Activated CD4-positive, alpha-beta T cell treated with anti-CD3 and anti-CD28 coated beads for 48 hours (primary cell): ENCODE results near the gene IER5L.
"Not testable (repeated sequence)": the region's sequence is repeated elsewhere in the genome, so short reads cannot be mapped to it uniquely, and the experiment has no call there.

Experiments used
- DNase-seq: peaks from one replicate; pipeline ENCODE4 v3.0.0-alpha.2; 2020

Gene IER5L

DNA sequence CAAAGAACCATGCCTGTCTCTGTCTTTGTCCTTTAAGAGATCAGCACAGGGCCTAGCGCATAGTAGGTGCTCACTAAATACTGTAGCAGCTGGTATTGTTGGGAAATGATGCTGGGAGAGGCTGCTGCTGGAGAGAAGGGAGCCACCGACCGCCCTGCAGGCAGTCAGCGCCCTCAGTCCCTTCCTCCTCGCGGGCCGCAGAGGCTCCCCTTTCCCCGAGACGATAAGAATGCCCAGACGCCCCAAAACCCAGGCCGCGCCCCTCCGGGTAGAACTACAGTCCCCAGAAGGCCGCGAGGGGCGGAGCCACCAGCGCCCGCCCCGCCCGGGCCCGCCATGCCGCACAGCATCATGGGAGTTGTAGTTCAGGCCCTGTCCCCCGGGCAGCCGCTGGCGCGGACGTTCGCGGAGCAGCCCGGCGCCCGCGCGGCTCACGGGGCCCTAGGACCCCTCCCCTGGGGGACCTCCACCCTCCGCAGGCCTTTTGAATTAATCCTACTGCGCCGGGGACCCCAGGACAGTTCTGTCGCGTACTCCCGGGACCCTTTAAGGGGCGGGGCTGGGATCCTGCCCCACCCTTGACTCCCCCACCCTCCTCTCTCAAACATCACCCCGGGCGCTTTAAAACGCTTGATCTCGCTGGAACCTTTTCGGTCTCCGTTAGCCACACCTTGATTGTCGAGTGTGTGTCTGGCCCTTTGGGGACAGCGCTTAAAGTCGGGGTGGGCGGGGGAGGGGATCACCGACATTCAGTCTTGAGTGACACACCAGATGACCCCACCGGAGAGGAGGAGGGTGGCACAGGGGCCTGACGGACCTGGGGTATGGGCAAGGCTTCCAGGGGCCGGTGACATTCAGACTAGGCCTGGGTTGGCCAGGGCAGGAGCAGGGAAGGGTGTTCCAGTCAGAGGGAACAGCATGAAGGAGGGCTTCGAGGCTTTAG lies 24.8 kb upstream of the IER5L start:
- peak; percentile 95 for DNase-seq

DNA sequence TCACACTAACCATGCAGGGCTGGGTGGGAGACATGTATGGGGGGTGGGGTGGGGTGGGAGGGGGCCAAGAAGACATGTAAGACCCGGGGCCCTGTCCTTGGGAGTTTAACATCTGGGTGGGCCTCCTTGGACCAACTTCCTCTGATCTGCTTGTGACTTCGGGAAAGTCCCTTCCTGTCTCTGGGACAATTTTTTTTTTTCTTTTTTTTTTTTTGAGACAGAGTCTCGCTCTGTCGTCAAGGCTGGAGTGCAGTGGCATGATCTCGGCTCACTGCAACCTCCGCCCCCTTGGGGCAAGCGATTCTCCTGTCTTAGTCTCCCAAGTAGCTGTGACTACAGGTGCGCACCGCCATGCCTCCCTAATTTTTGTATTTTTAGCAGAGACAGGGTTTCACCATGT lies 23.8 kb upstream of the IER5L start:
- DNase-seq = no peak

DNA sequence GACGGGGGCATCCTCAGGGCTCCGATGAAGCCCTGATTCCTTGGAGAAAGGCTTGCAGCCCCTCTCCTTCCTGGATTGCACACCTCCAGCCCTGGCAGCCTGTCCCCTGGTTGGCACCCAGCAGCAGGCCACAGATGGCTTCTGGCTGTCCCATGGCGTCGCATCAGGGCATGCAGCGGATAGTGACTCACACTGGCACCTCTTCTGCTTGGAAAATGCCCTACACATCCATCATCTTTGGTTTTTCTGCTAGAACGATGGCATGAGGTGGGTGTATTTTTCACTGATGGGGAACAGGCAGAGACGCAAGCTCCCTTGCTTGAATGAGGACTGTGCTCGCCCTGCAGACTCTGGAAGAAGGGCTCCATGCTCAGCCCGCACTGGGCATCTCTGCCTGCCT lies 23.2 kb upstream of the IER5L start:
- DNase-seq = no peak

DNA sequence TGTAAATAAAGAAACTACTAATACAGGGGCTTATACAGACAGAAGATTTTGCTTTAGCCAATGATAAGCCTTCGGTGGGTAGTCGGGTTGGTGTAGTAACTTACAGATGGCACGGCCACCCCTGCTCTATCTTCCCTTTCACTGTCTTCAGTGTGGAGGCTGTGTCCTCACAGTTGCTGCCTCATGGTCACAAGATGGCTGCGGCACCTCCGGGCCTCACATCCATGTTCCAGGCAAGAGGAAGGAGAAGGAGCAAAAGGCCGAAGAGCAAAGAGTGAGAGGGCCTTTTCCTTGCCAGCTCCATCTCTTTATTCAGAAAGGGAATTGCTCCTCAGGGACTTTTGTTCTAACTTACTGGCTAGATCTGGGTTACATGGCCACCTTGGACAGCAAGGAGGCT lies 22.2 kb upstream of the IER5L start:
- DNase-seq = no peak

DNA sequence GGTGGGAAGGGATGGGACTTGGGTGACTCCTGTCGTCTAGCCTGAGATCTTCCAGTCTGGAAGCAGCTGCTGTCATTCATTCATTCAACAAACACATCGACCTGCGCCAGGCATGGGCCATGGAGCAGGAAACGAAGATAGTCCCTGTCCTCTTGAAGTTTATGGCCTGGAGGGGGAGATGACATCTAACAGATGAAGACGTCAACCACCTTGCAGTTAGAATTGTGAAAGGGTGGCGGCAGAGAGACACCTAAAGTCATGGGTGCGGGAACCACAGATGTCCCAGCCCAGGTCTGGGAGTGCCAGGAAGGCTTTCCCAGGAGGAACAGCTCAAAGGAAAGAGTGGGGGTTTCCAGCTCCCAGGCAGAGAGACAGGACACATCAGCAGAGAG lies 21.0 kb upstream of the IER5L start:
- no peak for DNase-seq

DNA sequence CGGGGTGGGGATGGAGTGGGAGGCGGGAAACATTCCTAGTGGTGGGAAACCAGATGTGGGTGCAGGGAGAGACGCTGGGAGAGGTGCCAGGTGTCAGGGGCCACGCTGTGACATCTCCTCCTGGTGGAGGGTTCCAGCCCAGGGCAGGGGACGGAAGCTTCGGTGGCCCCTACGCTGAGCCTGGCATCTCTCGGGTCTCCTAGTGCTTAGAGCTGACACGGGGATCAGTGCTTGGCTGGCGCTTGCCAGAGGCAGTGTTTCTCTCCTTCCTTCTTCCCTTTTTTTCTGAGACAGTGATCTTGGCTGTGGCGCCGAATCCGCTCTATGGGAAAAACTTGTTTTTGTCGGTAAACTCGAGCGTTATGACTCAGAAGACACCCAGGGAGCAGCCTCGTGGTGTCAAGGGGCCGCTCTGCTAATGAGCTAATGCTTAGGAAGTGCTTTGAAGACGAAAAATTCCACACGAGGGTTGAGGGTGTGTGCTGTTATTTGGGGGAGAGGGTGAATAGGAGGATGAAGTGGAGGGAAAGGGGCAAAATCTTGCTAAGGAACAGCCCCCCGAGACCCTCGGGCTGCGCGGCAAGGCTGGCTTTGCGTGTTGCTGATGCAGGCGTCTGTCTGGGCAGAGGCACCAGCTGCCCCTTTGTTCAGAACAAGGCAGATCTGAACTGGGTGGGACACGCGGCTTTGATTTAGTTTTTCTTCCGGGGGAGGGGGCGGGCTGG lies 20.4 kb upstream of the IER5L start:
- DNase-seq = no peak

DNA sequence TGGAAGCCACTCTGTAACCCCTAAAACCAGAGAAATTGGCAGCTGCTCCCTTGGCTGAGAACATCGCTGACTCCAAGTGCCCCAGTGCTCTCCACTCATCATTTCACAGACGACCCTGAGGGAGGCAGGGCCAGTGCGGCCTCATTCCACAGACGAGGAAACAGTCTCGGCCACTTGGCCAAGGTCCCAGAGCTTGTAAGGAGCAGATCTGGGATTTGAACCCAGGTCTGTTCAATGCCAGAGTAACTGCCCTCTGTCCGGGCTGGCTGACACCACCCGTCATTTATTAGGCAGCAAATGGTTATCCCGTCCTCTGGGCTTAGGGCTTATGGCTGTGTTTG lies 19.9 kb upstream of the IER5L start:
- DNase-seq = no peak

DNA sequence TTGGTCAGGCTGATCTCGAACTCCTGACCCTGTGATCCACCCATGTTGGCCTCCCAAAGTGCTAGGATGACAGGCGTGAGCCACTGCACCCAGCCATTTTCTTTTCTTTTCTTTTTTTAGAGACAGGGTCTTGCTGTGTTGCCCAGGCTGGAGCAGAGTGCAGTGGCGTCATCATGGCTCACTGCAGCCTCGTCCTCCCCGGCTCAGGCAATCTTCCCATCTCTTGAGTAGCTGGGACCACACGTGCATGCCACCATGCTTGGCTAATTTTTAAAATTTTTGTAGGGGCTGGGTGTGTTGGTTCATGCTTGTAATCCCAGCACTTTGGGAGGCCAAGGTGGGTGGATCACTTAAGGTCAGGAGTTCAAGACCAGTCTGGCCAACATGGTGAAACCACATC lies 19.0 kb upstream of the IER5L start:
- DNase-seq = not testable (repeated sequence)

DNA sequence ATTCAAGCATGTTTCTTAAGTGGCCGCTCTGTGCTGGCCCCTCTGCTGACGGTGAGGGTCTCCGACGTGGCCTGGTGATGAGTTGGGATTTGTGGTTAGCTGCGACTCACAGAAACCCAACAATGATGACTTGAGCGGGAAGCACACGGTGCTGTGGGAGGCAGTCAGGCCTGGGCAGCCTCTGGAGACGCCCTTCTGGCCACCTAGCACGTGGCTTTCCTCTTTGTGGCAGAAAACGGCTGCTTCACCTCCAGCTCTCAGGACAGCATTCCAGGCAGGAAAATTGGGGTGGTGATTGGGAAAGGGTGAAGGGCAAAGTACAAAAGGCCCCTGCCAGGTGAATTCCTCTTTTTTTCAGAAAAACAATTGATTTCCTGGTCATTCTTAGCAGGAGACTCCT lies 17.5 kb upstream of the IER5L start:
- no peak for DNase-seq

DNA sequence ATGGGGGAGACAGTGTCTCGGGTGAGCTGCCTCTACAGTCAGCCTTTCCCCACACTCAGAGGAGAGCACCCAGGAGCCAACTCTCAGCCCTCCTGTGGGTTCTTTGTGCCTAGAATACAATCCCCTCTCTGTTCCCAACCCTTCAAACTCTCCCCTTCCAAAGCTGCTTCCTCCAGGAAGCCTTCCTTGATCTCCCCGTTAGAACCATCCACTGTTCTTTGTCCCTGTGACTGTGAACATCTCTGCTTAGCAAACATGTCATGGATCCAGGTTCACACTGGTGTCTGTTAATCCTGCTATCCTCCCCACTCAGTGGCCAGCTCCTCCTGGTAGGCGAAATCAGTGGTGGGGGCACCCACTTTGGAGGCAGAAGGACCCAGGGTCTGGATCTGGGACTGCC lies 16.2 kb upstream of the IER5L start:
- no peak for DNase-seq

DNA sequence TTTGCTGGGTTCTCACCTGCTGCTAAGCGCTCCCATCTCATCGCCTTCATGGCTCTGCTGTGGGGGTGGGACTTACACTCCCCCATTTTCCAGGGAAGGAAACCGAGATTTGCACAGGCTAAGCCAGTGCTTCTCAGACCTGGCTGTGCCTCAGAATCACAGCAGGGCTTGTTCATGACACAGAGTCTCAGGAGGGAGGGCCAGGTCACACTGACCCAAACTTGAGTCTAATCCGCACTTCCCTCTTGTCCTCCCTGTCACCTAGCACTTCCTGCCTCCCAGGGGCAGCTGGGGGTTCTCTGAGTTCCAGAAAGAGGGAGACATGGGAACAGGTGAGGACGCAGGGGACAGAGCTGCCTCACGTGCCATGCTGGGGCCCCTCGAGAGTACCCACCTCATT lies 15.6 kb upstream of the IER5L start:
- no peak for DNase-seq

DNA sequence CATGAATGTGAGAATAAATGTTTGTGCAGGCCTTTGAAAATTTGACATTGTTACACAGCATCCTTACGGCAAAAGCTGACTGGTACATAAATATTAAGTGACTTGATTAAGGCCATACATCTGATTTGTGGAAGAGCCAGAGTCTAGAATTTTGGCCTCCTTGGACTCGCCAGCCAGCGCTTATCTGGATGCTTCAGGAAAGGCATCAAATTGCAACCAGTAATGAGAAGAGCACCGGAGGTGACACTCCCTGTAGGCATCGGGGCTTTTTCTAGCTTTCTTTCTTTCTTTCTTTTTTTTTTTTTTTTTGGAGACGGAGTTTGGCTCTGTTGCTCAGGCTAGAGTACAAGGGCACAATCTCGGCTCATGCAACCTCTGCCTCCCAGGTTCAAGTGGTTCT lies 13.2 kb upstream of the IER5L start:
- no peak for DNase-seq

DNA sequence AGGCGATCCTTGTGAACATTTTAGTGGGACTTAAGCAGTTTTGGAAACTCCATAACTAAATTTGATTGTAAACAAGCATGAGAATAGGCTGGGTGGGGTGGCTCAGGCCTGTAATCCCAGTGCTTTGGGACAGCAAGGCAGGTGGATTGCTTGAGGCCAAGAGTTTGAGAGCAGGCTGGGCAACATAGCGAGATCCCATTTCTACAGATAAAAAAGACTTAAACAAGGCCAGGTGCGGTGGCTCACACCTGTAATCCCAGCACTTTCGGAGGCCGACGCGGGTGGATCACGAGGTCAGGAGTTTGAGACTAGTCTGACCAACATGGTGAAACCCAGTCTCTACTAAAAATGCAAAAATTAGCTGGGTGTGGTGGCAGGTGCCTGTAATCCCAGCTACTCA lies 11.9 kb upstream of the IER5L start:
- DNase-seq = not testable (repeated sequence)

DNA sequence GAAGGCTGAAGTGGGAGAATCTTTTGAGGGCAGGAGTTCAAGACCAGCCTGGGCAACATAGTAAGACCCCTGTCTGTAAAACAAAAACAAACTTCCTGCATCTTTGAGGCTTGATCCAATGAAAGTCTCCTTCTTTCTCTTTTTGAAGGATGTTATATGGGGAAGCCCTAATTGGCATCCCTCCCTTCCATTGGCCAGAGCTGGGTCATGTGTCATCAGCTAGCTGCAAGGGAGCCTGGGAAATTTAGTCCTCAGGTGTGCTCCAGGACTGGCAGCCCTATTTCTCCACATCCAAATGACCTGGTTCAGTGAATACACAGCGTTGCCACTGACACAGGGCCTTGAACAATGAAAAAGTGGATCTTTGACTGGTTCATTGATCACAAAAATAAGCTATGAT lies 9.0 kb upstream of the IER5L start:
- DNase-seq = no peak

DNA sequence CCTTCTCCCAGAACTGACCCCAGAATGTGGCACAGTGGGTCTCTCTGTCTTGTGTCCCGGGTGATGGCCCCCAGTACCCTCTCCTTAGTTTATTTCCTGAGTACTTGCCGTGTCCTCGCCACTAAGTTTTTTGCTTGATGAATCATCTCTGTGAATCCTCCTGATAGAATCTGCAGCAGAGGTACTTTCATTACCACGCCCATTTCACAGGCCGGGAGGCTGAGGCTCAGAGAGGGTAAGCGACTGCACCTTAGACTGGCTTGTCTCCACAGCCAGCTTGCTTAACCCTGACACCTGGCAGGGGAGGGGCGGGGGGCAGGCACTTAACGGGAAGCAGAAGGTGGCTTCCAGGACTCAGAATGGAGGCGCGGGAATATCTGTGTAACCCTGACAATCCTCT lies 7.9 kb upstream of the IER5L start:
- peak; percentile 36 for DNase-seq

DNA sequence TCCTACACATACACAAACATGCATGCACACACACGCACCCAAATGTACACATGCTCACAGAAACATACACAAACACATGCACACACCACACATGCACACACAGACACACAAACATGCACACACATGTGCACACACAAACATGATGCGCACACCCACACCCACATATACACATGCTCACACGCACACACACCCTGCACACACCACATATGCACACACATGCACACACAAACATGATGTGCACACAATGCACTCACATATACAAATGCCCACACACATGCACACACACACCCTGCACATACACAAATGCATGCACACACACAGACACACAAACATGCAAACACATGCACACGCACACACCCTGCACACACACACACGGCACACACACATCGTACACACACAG lies 7.3 kb upstream of the IER5L start:
- DNase-seq = no peak

DNA sequence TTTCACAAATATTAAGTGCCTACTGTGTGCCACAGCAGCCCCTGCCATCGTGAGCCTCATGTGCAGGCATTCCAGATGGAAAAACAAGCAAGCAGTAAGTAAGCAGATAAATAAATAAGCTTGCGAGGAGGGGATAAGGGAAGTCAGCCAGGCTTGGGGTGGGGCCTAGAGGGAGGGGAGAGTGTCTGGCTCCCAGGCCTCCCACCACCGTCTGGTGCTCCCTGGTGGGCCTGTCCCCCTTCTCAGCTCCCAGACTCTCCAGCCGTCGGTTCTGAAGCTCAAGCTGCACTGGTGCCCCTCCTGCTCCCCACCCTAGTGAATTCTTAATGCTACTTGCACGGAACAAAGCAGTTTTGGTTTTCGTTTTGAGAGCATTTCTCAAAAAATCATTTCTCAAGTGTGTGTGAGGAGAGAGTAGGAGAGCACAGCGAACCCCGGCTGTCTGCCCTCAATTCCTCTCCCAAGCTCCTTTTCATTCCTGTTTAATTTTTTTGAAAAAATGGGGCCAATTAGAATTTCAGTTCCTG lies 6.6 kb upstream of the IER5L start:
- no peak for DNase-seq

DNA sequence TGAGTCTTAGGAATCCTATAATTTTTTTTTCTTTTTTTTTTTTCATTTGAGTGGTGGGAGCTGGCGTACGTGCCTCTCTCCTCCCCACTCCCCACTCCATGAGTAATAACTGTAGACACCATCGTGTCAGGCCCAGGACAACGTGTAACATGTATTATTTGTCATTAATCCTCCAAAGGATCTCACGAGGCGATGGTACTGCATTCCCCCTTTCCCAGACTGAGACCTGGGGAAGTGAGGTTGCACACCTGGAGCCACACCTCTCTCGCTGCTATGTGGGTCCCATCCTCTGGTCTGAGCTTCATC lies 6.1 kb upstream of the IER5L start:
- DNase-seq = no peak

DNA sequence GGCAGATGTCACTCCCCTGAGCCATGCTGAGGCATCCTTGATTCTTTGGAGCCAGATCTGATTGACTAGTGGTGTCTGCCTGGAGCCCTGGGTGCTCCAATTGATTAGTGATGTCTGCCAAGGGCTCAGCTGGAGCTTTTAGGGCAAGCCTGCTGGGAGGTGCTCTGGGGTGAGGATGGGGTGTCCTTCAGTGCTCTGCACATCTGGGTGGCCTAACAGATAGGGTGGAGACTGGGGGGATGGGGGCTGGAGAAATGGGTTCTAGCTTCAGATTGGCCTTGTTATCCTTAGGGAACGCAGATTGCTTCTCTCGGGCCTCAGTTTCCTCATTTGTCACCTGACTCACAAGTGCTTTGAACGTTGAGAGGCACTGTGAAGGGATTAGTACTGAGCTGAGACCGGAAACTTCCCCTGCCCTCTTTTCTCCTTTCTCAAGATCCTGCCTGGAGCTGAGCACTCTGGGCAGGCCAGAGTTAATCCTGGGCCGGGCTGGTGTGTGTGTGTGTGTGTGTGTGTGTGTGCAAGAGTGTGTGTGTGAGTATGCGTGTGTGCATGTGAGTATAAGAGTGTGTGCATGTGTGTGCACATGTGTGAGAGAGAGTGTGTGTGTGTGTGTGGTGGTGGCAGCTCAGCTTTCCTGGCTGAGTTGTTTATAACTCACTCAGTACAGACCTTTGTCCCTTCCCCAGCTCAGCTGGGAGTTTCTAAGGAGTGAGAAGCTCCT lies 5.6 kb upstream of the IER5L start:
- DNase-seq = peak; percentile 23

DNA sequence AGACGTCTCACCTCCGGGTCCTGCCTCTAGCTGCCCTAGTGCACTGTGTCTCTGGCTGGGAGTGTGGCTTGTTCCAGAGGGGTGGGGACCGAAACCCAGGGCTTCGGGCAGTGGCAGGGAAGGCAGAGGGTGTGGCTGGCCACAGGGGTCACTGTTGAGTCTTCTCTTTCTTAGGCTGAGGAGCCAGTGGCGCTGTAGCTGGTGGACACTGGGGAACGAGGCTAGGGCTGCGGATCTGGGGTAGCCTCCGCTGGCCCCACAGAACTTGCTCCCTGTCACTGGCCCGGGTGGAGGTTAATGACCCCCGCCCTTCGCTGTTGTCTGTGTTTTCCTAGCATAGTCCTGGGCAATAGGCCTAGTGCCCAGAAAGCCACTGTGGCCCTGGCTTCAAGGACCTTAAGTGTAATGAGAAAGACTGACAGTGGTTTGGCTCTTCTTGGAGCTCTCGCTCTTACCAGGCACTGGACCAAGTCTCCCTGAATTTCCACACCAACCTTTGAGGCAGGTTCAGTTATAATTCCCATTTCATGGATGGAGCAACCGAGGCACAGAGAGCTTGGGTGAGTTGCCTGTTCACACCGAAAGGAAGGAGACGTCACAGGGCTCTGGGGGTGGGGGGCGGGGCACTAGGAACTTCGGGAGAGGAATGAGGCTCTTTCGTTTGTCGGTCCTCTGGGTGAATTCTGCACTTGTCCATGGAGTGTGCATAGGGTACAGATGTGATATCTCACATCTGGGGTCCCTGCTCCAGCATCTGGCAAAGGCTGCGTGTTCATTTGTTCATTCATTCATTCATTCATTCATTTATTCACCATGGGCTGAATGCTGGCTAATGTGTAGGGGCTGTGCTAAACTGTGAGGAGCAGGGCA lies 4.8 kb upstream of the IER5L start:
- peak; percentile 26 for DNase-seq

DNA sequence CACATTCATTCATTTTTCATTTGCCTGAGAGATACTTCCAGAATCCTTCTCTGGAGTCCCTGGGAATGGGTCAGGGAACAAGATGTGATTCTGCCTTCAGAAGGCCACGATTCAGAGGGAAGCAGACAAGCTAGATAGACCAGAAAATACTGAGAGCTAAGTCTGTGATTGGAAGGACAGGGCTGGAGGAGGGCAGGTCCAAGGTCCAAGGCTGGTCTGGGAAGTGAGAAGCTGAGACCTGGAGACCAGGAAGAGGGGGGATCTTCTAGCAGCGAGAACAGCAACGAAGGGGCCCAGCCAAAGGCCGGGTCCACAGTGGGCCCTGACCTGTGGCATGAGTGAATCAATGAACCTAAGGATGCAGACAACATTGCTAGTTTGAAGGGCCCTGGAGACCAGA lies 4.1 kb upstream of the IER5L start:
- no peak for DNase-seq

DNA sequence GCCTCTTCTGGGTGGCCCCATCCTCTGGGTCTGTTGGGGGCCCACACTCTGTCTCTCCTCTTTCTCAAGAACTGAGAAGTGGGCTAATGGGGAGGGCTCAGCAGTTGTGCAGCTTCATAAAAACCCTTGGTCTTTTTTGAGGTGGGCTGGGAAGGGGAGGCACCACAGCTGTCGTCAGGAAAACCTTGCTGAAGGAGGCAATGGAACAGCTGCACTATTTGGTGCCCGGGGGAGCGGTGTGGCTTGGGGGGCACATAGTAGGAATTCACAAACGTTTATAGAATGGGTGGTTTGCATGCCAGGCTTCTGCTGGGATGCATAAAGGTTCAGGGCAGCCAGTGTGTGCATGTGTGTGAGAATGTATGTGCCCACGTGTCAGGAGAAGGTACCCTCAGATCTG lies 3.2 kb upstream of the IER5L start:
- no peak for DNase-seq
